ENCODE data around the gene TNFAIP8.

TNFAIP8 gene

GRCh38 chr5:119355685-119356611 lies at the start of gene TNFAIP8:
Gene TNFAIP8 (plus strand): TSS chr5:119356019. CDS start chr5:119356091, 72 bp downstream.
- peak; percentile 55 for DNase-seq

GRCh38 chr5:119307170-119307569 lies 48.6 kb upstream of the TNFAIP8 start:
- no peak for DNase-seq

GRCh38 chr5:119309326-119309725 lies 46.5 kb upstream of the TNFAIP8 start:
- no peak for DNase-seq

- DNase-seq: no peak
Observed at GRCh38 chr5:119311688-119312087, 44.1 kb upstream of the TNFAIP8 start.

GRCh38 chr5:119312403-119312802 lies 43.4 kb upstream of the TNFAIP8 start:
- no peak for DNase-seq

- no peak for DNase-seq
Observed at GRCh38 chr5:119313197-119313596, 42.6 kb upstream of the TNFAIP8 start.

GRCh38 chr5:119313658-119314605 lies 41.9 kb upstream of the TNFAIP8 start:
- DNase-seq: peak; percentile 25

- peak; percentile 83 for DNase-seq
Observed at GRCh38 chr5:119315516-119315949, 40.3 kb upstream of the TNFAIP8 start.

- DNase-seq: peak; percentile 34
Observed at GRCh38 chr5:119316086-119316485, 39.7 kb upstream of the TNFAIP8 start.

GRCh38 chr5:119316906-119317305 lies 38.9 kb upstream of the TNFAIP8 start:
- DNase-seq: no peak

- peak; percentile 60 for DNase-seq
Observed at GRCh38 chr5:119318256-119318894, 37.4 kb upstream of the TNFAIP8 start.

GRCh38 chr5:119319401-119319800 lies 36.4 kb upstream of the TNFAIP8 start:
- DNase-seq: no peak

GRCh38 chr5:119319890-119320289 lies 35.9 kb upstream of the TNFAIP8 start:
- DNase-seq: no peak

GRCh38 chr5:119321569-119322311 lies 34.1 kb upstream of the TNFAIP8 start:
- DNase-seq: no peak

- peak; percentile 42 for DNase-seq
Observed at GRCh38 chr5:119322312-119322947, 33.4 kb upstream of the TNFAIP8 start.

- DNase-seq: no peak
Observed at GRCh38 chr5:119322948-119323537, 32.8 kb upstream of the TNFAIP8 start.

GRCh38 chr5:119323601-119324000 lies 32.2 kb upstream of the TNFAIP8 start:
- no peak for DNase-seq

GRCh38 chr5:119324842-119325241 lies 31.0 kb upstream of the TNFAIP8 start:
- DNase-seq: no peak

GRCh38 chr5:119327018-119327417 lies 28.8 kb upstream of the TNFAIP8 start:
- DNase-seq: no peak

GRCh38 chr5:119328753-119329602 lies 26.8 kb upstream of the TNFAIP8 start:
- DNase-seq: peak; percentile 67
